ENCODE measurements around the gene RSPH3. TPM values are rescaled to one million over a fixed set of nuclear protein-coding genes. Genes with fewer than 3 reads are reported as not detected.

The RSPH3 gene
- total and polyA plus RNA-seq, 10 of the 15 experiments (the other 5 are each of a cell fraction or from before 2014, with no cell fraction given) = 0.40 to 3.5 (median 1.4) TPM

DNA sequence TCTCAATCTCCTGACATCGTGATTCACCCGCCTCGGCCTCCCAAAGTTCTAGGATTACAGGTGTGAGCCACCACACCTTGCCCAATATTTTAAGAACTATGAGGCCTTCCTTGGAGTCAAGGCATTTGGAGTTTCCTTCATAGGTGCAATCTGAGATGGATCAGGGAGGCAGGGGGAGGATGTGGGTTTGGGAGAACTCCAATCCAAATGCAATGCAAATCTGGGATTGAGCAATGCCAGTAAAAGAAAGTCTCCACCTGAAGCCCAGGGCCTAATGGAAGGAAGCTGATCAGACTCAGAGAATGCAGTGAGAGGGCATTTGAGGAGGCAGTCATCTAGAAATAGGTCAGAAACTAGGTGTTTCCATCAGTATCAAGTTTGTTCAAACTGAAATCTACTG lies 21.2 kb downstream of the RSPH3 start:
- ChIA-PET CTCF (interaction anchor here (1.3 to 1.4 kb wide), 2 partner anchors 30 to 156 kb away, joined by 3 to 4 read pairs; no protein-coding TSS in a partner anchor), RAD21 (ENCODE audit: unreplicated experiment) (interaction anchor here (0.8 to 1.4 kb wide), 3 partner anchors 21 to 318 kb away, joined by 3 read pairs; partner anchors contain the start of gene RSPH3), POLR2A (interaction anchor here (0.6 to 1.0 kb wide), 2 partner anchors 17 to 187 kb away, joined by 4 to 5 read pairs; no protein-coding TSS in a partner anchor), SMC1A (ENCODE audit: uncharacterized antibody, unreplicated experiment) (interaction anchor here (0.8 to 1.5 kb wide), 3 partner anchors 8 to 30 kb away, joined by 3 to 4 read pairs (median 4); no protein-coding TSS in a partner anchor)
- Histone ChIP-seq H3K4me2 (ENCODE audit: control insufficient read depth, insufficient read depth) (no peak overlapping the region), H3K27me3 (replicated peaks in 1 of 2; ENCODE audit: control insufficient read depth in 2 of 2, insufficient read depth in 2 of 2, low read length in 1 of 2) (no peaks in the 10 kb centered on the region), H4K20me1 (ENCODE audit: control insufficient read depth, insufficient read depth) (no peaks in the 10 kb centered on the region), H3K9ac (ENCODE audit: control insufficient read depth, insufficient read depth, low read length) (no peak overlapping the region), H3K9me3 (replicated peaks; ENCODE audit: control insufficient read depth, insufficient read depth, low read length) (no peaks in the 10 kb centered on the region), H3K4me1 (ENCODE audit: control insufficient read depth, insufficient read depth, low read length) (no peaks in the 10 kb centered on the region), H3K27ac (ENCODE audit: control insufficient read depth, insufficient read depth) (no peak overlapping the region), H2AFZ (ENCODE audit: control insufficient read depth, low read depth, low read length) (no peak overlapping the region), H3K36me3 (ENCODE audit: control insufficient read depth in 2 of 2, insufficient read depth in 2 of 2, low read length in 1 of 2) (no peaks in the 10 kb centered on the region), H3K4me3 (no peak overlapping the region), H3K79me2 (ENCODE audit: control insufficient read depth, insufficient read depth, low read length) (no peaks in the 10 kb centered on the region)
- intact Hi-C loops (cut with micrococcal nuclease; ENCODE audit: unreplicated experiment) (no loop called here), in situ Hi-C loops (cut with MboI) (loop anchor here (10.0 kb wide), 1 partner anchor 754 kb away; no protein-coding TSS in a partner anchor)
- TF ChIP-seq EP300 (IDR thresholded peaks at IDR 0.05; ENCODE audit: borderline replicate concordance in 1 of 2, control insufficient read depth in 1 of 2, low read depth in 2 of 2, low read length in 2 of 2) (no peak), MYB (IDR thresholded peaks at IDR 0.05; ENCODE audit: borderline replicate concordance, low read depth, low read length) (no peak), SMAD5 (IDR thresholded peaks at IDR 0.05; ENCODE audit: low read depth) (no peak), ELK1 (IDR thresholded peaks at IDR 0.05; ENCODE audit: low read depth, low read length) (no peak)
- no peak for DNase-seq (ENCODE audit: low read depth, low spot score)
- 100% methylated on average over 3 of the region's 3 CpGs for WGBS (ENCODE audit: insufficient coverage, insufficient replicate concordance, low lambda C conversion rate, missing lambda C conversion rate)
- BruUV-seq (replicated peaks) = no TSS peak
- no peak for FAIRE-seq
- ATAC-seq = no peak

- H3K9me3 ChIP-seq (replicated peaks; ENCODE audit: control insufficient read depth, insufficient read depth, low read length) = no peaks in the 10 kb centered on the region
- H3K4me1 ChIP-seq (ENCODE audit: control insufficient read depth, insufficient read depth, low read length) = no peaks in the 10 kb centered on the region
- H3K27ac ChIP-seq (ENCODE audit: control insufficient read depth, insufficient read depth) = no peak overlapping the region
- intact Hi-C loops (cut with micrococcal nuclease; ENCODE audit: unreplicated experiment) = no loop called here
- no peak overlapping the region for H2AFZ ChIP-seq (ENCODE audit: control insufficient read depth, low read depth, low read length)
- ChIA-PET POLR2A (interaction anchor here (0.6 kb wide), 1 partner anchor 319 kb away, joined by 3 read pairs; no protein-coding TSS in a partner anchor), SMC1A (ENCODE audit: uncharacterized antibody, unreplicated experiment) (interaction anchor here (1.6 to 7.4 kb wide), 4 partner anchors 133 to 287 kb away, joined by 3 to 68 read pairs (median 35); no protein-coding TSS in a partner anchor), CTCF (interaction anchor here (0.7 to 3.1 kb wide), 3 partner anchors 23 to 274 kb away, joined by 3 to 18 read pairs (median 3); partner anchors contain the start of gene RSPH3), RAD21 (ENCODE audit: unreplicated experiment) (no interaction called here)
- no peak for DNase-seq (ENCODE audit: low read depth, low spot score)
- no TSS peak for BruUV-seq (replicated peaks)
- no peaks in the 10 kb centered on the region for H3K27me3 ChIP-seq (replicated peaks in 1 of 2; ENCODE audit: control insufficient read depth in 2 of 2, insufficient read depth in 2 of 2, low read length in 1 of 2)
- no peaks in the 10 kb centered on the region for H3K79me2 ChIP-seq (ENCODE audit: control insufficient read depth, insufficient read depth, low read length)
- TF ChIP-seq CHD2 (IDR thresholded peaks at IDR 0.05; ENCODE audit: borderline replicate concordance, low read depth, low read length) (no peak), MXI1 (IDR thresholded peaks at IDR 0.05; ENCODE audit: low read depth, low read length) (no peak), ESRRA (IDR thresholded peaks at IDR 0.05; ENCODE audit: low read length) (no peak)
- no peaks in the 10 kb centered on the region for H3K36me3 ChIP-seq (ENCODE audit: control insufficient read depth in 2 of 2, insufficient read depth in 2 of 2, low read length in 1 of 2)
- no peaks in the 10 kb centered on the region for H4K20me1 ChIP-seq (ENCODE audit: control insufficient read depth, insufficient read depth)
- no peak overlapping the region for H3K4me3 ChIP-seq
- WGBS (ENCODE audit: insufficient coverage, insufficient replicate concordance, low lambda C conversion rate, missing lambda C conversion rate) = 77% methylated on average over 3 of the region's 3 CpGs
- H3K4me2 ChIP-seq (ENCODE audit: control insufficient read depth, insufficient read depth) = no peak overlapping the region
- FAIRE-seq = no peak
- no peak for ATAC-seq
- in situ Hi-C loops (cut with MboI) = loop anchor here (10.0 kb wide), 1 partner anchor 753 kb away; no protein-coding TSS in a partner anchor
- no peak overlapping the region for H3K9ac ChIP-seq (ENCODE audit: control insufficient read depth, insufficient read depth, low read length)
These were observed 22.6 kb downstream of the RSPH3 start for GRCh38 chr6:158977382-158977781.

Measured in GM12878 (cell line).